EL (cell line): ENCODE data around the gene PPP1R16B.
A peak's percentile ranks its signal among the peaks of the same experiment; 100 is the strongest.
"Not testable (repeated sequence)": the region's sequence is repeated elsewhere in the genome, so short reads cannot be mapped to it uniquely, and the experiment has no call there.

Source experiments
- DNase-seq: peaks from one replicate; pipeline ENCODE4 v3.0.0-alpha.2; 2016

PPP1R16B gene

DNA sequence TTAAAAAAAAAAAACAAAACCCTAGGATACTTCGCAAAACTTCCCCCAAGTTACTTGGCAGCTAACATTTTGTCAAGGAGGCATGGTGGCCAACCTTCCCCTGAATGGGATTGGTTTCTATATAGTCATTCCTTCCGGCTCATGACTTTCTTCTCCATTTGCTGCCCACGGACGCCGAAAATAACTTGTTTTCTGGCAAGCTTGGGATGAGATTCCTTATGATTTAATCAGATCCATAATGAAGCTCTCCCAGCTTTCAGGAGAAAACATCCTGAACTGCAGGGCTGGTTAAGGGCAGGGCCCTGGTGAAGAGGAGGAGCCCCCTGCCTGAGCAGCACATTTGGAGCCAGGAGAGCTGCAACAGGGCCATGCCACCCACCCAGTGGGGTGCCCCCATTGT lies 49.9 kb downstream of the PPP1R16B start:
- DNase-seq: peak; percentile 10

- no peak for DNase-seq
Observed at GRCh38 chr20:38856570-38856969, 51.1 kb downstream of the PPP1R16B start.

GRCh38 chr20:38857703-38858102 lies 52.2 kb downstream of the PPP1R16B start:
- no peak for DNase-seq

GRCh38 chr20:38859070-38859690 lies 53.7 kb downstream of the PPP1R16B start:
- no peak for DNase-seq

GRCh38 chr20:38859857-38860256 lies 54.4 kb downstream of the PPP1R16B start:
- not testable (repeated sequence) for DNase-seq

DNA sequence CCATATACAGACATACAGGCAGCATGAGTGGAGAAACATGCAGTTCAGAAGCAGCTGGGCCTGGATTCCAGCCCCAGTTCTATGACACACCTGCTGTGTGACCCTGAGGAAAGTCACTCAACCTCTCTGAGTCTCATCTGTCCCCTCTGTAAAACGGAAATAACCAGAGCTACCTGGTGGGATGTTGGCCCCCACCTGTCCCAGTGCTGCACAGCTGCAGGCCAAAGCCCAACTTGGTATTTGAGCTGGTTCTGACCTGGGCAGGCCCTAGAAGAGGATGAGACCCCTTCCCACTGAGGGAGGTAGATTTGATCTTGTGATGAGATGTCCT lies 55.5 kb downstream of the PPP1R16B start:
- no peak for DNase-seq

DNA sequence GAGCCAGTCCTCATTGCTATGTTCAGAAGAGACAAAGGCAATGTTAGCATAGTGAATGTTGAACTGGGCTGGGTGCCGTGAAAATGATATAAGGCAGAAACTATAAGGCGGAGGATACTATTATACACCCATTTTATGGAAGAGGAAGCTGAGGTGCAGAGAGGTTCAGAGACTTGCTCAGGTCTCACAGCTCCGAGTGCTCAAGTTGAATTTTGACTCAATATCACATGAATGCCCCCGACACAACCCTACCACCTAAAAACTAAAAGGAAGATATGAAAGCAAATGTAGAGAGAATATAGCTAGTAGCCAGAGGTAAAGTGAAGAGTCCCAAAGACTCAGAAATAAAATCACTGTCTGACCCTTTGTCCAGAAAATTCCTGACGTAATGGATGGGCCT lies 56.7 kb downstream of the PPP1R16B start:
- DNase-seq: no peak

DNA sequence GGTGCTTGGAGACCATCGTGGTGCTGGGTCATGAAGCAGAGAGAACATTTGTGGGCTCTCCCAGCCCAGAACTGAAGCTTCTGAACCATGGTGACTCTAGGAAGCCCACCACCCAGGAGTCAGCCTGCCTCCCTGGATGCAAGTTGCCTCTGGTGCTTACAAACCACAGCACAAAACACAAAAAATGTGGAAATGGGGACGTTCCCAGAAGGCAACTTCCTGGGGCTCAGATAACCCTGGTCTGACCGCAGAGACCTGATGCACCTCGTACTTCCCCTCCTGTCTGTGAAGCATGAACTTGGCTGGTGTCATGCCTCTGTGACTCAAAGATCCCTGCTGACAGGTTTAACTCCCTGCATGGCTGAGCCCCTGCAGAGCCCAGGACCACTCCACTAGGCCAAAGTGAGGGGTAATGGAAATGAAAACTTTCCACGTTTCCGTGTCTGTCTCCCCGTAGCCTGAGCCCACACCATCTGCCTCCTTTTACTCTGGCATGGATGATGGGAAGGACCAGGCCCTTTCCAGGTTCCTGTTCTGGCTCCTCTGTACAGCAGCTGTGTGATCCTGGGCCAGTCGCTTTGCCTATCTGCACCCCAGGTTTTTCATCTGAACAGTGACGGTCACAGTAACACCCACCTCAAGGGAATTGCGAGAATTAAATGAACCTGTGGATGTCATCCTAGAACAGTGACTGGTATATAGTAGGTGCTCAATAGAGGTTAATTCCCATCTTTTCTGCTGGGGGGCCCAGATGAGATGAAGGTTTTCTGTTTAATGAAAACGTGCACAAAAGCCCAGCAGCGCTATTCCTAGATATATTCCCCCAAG lies 57.7 kb downstream of the PPP1R16B start:
- no peak for DNase-seq

- no peak for DNase-seq
Observed at GRCh38 chr20:38864662-38865061, 59.2 kb downstream of the PPP1R16B start.

- no peak for DNase-seq
Observed at GRCh38 chr20:38866265-38867061, 61.0 kb downstream of the PPP1R16B start.

DNA sequence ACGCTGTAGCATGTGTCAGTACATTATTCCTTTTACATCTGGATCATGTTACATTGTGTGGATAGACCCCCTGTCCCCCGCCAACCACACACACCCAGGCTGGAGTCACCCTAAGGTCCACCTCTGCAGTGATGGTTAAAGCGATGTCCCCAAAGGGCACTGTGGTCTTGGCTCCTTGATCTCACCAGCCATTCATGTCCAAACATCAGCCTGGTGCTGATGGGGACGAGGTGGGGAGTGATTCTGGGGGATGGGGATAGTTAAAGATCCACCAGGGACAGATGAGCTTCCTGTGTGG lies 61.5 kb downstream of the PPP1R16B start:
- DNase-seq: no peak

DNA sequence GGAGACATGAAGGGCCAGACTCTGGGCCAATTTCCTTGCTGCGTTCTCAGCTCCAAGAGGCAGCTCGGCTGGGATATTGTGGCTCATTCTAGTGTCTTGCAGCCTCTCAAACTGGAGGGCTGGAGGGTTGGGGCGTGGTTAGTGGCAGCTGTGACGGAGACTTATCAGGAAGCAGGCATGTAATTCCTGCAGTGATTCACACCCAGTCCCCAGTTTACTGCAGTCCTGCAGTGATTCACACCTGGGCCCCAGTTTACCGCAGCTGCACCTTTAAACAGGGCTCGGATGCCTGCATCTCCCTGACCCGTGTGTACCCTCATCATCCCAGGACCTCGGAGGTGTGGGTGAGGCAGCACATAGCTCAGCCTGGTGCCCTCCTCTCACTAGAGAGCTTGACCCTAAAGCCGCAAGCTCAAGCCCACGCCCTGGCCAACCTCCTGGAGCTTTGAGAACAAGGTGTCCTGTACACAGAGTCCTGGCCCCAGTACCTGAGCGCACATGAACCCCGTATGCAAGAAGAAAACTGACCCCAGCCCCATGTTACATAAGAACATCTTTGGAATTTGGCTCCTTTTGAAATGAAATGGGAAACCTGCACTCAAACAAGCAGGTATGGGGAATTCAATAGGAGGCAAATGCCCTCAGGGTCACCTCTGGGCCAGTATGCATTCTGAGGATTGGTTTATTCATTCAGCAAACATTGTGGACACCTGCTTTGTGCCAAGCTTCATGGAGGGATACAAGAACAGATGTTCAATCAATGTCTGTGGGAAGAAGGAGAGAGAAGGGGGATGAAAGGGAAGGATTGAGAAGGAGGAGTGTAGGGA lies 65.4 kb downstream of the PPP1R16B start:
- peak; percentile 25 for DNase-seq

- no peak for DNase-seq
Observed at GRCh38 chr20:38871560-38871953, 66.1 kb downstream of the PPP1R16B start.

- no peak for DNase-seq
Observed at GRCh38 chr20:38872036-38872435, 66.5 kb downstream of the PPP1R16B start.

DNA sequence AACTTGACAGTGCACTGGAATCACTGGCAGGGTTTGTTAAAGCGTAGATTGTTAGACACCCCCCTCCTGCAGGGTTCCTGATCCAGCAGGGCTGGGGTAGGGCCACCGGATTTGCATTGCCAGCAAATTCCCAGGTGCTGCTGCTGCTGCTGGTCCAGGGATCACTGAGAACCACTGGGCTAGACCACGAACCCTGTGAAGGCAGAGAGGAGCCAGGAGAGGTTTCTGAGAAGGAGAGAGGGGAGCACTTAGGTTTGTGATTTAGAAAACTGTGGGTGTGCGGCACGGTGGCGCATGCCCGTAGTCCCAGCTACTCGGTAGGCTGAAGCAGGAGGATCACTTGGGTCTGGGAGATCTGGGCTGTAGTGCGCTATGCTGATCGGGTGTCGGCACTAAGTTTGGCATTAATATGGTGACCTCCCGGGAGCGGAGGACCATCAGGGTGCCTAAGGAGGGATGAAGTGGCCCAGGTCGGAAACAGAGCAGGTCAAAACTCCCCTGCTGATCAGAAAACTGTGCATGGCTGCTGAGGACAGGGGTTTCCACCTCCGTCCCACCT lies 67.1 kb downstream of the PPP1R16B start:
- no peak for DNase-seq

DNA sequence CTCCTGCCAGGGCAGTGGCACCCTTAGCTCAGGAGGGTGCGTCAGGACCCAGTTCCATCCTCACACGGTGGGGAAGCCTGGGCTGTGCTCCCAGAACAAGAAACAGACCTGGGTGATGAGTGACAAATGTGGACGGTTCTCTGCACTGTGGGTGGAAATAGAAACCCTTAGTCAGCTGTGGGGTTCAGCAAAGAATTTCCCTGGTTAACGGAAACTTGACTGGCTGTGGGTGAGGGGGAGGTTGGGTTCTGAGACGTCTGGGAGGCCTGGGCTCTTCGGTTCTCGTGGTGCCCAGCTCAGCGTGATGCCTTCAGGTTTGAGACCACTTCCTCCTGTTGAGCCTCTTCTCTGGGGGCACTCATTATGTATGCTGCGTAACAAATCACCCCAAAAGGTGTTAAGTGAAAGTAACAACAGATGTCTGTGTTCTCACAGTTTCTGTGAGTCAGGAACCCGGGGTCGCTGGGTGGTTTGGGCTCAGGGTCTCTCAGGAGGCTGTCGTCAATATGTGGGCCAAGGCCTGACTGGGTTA lies 67.6 kb downstream of the PPP1R16B start:
- DNase-seq: no peak

- DNase-seq: no peak
Observed at GRCh38 chr20:38874460-38875174, 69.1 kb downstream of the PPP1R16B start.

GRCh38 chr20:38875175-38875993 lies 69.9 kb downstream of the PPP1R16B start:
- no peak for DNase-seq

DNA sequence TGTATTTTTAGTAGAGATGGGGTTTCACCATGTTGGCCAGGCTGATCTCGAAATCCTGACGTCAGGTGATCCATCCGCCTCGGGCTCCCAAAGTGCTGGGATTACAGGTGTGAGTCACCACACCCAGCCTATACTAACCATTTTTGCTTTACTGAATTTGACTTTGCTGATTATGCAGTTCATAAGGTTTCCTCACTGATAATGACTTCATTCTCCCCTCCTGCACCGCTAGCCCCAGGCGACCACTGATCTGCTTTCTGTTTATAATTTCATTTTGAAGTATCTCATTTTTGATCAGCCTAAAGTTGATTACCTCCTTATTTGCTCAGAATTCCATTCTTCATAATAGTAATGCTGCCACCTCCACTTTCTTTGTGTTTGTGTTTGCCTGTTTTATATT lies 72.0 kb downstream of the PPP1R16B start:
- no peak for DNase-seq

DNA sequence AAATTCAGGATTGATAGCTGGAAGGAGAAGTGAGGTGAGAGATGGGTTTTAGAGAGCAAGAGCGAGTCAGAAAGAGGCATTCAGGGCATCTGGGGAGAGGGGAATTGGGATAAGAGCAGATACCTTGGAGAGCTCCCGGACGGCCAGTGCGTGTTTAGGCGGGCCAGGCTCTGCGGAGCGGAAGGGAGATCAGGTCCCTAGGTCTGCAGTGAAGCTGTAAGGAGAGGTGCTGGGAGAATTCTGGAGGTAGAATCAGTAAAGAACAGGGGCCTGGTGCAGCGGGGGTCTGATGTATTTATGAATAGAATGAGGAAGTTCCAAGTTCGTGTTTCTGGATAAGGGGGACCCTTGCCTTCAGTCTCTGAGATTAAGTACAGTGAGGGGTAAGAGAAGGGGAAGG lies 73.4 kb downstream of the PPP1R16B start:
- no peak for DNase-seq
